Skeletal muscle tissue (tissue), 4 donors: Measurements from ENCODE around the gene NBEAL2. TPM values are rescaled to one million over a fixed set of nuclear protein-coding genes. Genes with fewer than 3 reads are reported as not detected.

Source experiments
- H3K27ac ChIP-seq: one replicate; pipeline ENCODE4 v1.7.0; 2013; ENCODE audit warnings: mild to moderate bottlenecking, low read depth, low read length, inconsistent platforms
- H3K27me3 ChIP-seq, 3 donors: one replicate each; pipeline ENCODE4 v1.7.0; 2013; ENCODE audit warnings: low read length in 3 of 3; ENCODE audit not compliant: control insufficient read depth in 3 of 3, insufficient read depth in 3 of 3
- H3K36me3 ChIP-seq, 3 donors: one replicate each; pipeline ENCODE4 v1.7.0; 2013; ENCODE audit warnings: low read length in 3 of 3; ENCODE audit not compliant: control insufficient read depth in 3 of 3, insufficient read depth in 3 of 3
- H3K4me1 ChIP-seq, 3 donors: one replicate each; pipeline ENCODE4 v1.7.0; 2013; ENCODE audit warnings: low read length in 3 of 3, mild to moderate bottlenecking in 3 of 3; ENCODE audit not compliant: control insufficient read depth in 3 of 3, insufficient read depth in 3 of 3
- H3K4me3 ChIP-seq, 3 donors: one replicate each; pipeline ENCODE4 v1.7.0; 2013; ENCODE audit warnings: low read length in 3 of 3
- H3K9ac ChIP-seq, 3 donors: one replicate each; pipeline ENCODE4 v1.7.0; 2013; ENCODE audit warnings: low read length in 3 of 3, mild to moderate bottlenecking in 3 of 3, moderate library complexity in 2 of 3, low read depth in 1 of 3
- H3K9me3 ChIP-seq, 3 donors: one replicate each; pipeline ENCODE4 v1.7.0; 2013; ENCODE audit warnings: low read length in 3 of 3; ENCODE audit not compliant: control insufficient read depth in 3 of 3
- total RNA-seq: library from RNA; depleted of rRNA; stranded (reverse); fragments of >200 nt; gene quantifications from one replicate; pipeline ENCODE4 v1.2.3, GENCODE V29; 2014
- donor health status: Osteomylitis.

The NBEAL2 gene
- total RNA-seq, 1 donor from 2014 or later: 5.2 TPM

- Histone ChIP-seq H3K36me3 (peaks cover 0 to 12% (median 9%) of the 10 kb centered on the region in 3 donors), H3K9me3 (no peaks in the 10 kb centered on the region), H3K27ac (no peak overlapping the region), H3K4me3 (no peak overlapping the region), H3K9ac (peak overlapping the region in 1 of 3 donors; percentile 8), H3K27me3 (no peaks in the 10 kb centered on the region), H3K4me1 (peaks cover 8 to 33% (median 22%) of the 10 kb centered on the region in 3 donors)
Observed at GRCh38 chr3:46990573-46991374, 11.3 kb downstream of the NBEAL2 start.

GRCh38 chr3:46991406-46992165, 12.1 kb downstream of the NBEAL2 start:
- H3K27me3 ChIP-seq: no peaks in the 10 kb centered on the region
- H3K9me3 ChIP-seq: no peaks in the 10 kb centered on the region
- H3K4me1 ChIP-seq: peaks cover 8 to 32% (median 15%) of the 10 kb centered on the region in 3 donors
- peaks cover 0 to 12% (median 9%) of the 10 kb centered on the region in 3 donors for H3K36me3 ChIP-seq
- H3K9ac ChIP-seq: no peak overlapping the region
- H3K4me3 ChIP-seq: no peak overlapping the region
- H3K27ac ChIP-seq: no peak overlapping the region

- peaks cover 0 to 12% (median 9%) of the 10 kb centered on the region in 3 donors for H3K36me3 ChIP-seq
- no peaks in the 10 kb centered on the region for H3K9me3 ChIP-seq
- no peak overlapping the region for H3K4me3 ChIP-seq
- no peak overlapping the region for H3K27ac ChIP-seq
- H3K9ac ChIP-seq: no peak overlapping the region
- peaks cover 6 to 28% (median 9%) of the 10 kb centered on the region in 3 donors for H3K4me1 ChIP-seq
- no peaks in the 10 kb centered on the region for H3K27me3 ChIP-seq
Observed at GRCh38 chr3:46992231-46992630, 12.8 kb downstream of the NBEAL2 start.

- Histone ChIP-seq H3K9ac (no peak overlapping the region), H3K9me3 (no peaks in the 10 kb centered on the region), H3K4me1 (peaks cover 2 to 26% (median 4%) of the 10 kb centered on the region in 3 donors), H3K27me3 (no peaks in the 10 kb centered on the region), H3K36me3 (peaks cover 0 to 12% (median 9%) of the 10 kb centered on the region in 3 donors), H3K4me3 (no peak overlapping the region), H3K27ac (no peak overlapping the region)
Observed at GRCh38 chr3:46993292-46993691, 13.8 kb downstream of the NBEAL2 start.

GRCh38 chr3:46993986-46994385, 14.5 kb downstream of the NBEAL2 start:
- Histone ChIP-seq H3K9me3 (no peaks in the 10 kb centered on the region), H3K36me3 (peaks cover 0 to 9% (median 5%) of the 10 kb centered on the region in 3 donors)

GRCh38 chr3:46994801-46995731, 15.6 kb downstream of the NBEAL2 start:
- no peak overlapping the region for H3K4me3 ChIP-seq
- no peaks in the 10 kb centered on the region for H3K9me3 ChIP-seq
- peaks cover 2 to 17% (median 4%) of the 10 kb centered on the region in 3 donors for H3K4me1 ChIP-seq
- H3K27ac ChIP-seq: no peak overlapping the region
- H3K36me3 ChIP-seq: peaks cover 0 to 12% (median 5%) of the 10 kb centered on the region in 3 donors
- peak overlapping the region in 1 of 3 donors; percentile 10 for H3K9ac ChIP-seq
- no peaks in the 10 kb centered on the region for H3K27me3 ChIP-seq

More at GRCh38 chr3:46993986-46994385, 14.5 kb downstream of the NBEAL2 start:
- H3K27me3 ChIP-seq: no peaks in the 10 kb centered on the region
- H3K9ac ChIP-seq: no peak overlapping the region
- H3K27ac ChIP-seq: no peak overlapping the region
- no peak overlapping the region for H3K4me3 ChIP-seq
- peaks cover 2 to 22% (median 4%) of the 10 kb centered on the region in 3 donors for H3K4me1 ChIP-seq

- Histone ChIP-seq H3K27me3 (no peaks in the 10 kb centered on the region), H3K4me3 (no peak overlapping the region), H3K36me3 (peaks cover 3 to 14% (median 5%) of the 10 kb centered on the region in 3 donors)
Observed at GRCh38 chr3:46995901-46996562, 16.6 kb downstream of the NBEAL2 start.

GRCh38 chr3:46996689-46997452, 17.4 kb downstream of the NBEAL2 start:
- Histone ChIP-seq H3K9me3 (no peaks in the 10 kb centered on the region), H3K4me3 (no peak overlapping the region), H3K4me1 (peaks cover 2 to 17% (median 4%) of the 10 kb centered on the region in 3 donors), H3K9ac (peak overlapping the region in 1 of 3 donors; percentile 8), H3K36me3 (peaks cover 7 to 15% (median 12%) of the 10 kb centered on the region in 3 donors), H3K27me3 (no peaks in the 10 kb centered on the region), H3K27ac (no peak overlapping the region)

More at GRCh38 chr3:46995901-46996562, 16.6 kb downstream of the NBEAL2 start:
- peaks cover 2 to 17% (median 4%) of the 10 kb centered on the region in 3 donors for H3K4me1 ChIP-seq
- H3K27ac ChIP-seq: no peak overlapping the region
- no peaks in the 10 kb centered on the region for H3K9me3 ChIP-seq
- no peak overlapping the region for H3K9ac ChIP-seq
